ENCODE results near the gene KCNH3.

Gene KCNH3

GRCh38 chr12:49547090-49547690, 8.4 kb downstream of the KCNH3 start:
- no peak for DNase-seq (ENCODE audit: low read depth)

DNA sequence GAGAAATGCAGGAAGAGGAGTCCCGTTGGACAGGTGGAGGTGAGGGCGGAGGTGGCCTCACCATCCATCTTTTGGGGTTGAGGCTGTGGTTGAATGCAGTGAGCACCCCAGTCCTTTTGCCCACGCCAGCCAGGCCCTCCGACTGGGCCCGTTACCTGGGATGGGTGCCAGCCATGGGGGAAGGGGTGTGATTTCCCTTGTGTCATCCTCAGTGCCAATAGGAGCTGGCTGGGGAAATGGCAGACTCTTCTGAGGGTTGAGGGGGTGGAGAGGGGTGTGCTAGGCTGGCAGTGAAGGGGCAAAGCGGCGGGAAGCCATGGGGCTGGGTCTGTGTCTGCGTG, 9.6 kb downstream of the KCNH3 start:
- no peak for DNase-seq (ENCODE audit: low read depth)

GRCh38 chr12:49548822-49549648, 10.2 kb downstream of the KCNH3 start:
- no peak for DNase-seq (ENCODE audit: low read depth)

- no peak for DNase-seq (ENCODE audit: low read depth)
Measured at GRCh38 chr12:49549735-49550692, 11.2 kb downstream of the KCNH3 start.

DNA sequence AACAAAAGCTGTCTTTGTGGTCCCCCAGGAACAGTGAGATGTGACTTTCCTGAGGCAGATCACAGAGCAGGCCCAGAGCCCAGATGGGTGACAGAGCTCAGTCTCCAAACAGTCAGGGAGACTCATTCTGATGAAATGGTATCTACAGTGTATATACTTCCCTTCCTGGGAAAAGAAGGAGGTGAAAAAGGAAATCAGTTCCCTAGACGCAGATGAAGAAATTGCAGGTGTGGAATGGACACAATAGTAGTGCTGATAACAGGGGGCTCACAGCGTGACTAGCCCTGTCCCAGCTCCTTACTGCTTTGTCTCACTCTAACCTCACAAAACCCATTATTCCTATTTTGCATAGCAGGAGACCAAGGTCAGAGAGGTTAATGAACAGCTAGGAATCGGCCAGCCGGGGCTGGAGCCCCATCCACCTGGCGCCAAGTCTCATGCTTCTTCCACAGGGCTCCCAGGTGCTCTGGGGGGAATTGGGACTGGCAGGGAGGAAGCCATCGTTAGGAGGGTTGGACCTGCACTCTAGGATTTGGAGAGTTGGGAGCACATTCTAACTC, 11.9 kb downstream of the KCNH3 start:
- no peak for DNase-seq (ENCODE audit: low read depth)

DNA sequence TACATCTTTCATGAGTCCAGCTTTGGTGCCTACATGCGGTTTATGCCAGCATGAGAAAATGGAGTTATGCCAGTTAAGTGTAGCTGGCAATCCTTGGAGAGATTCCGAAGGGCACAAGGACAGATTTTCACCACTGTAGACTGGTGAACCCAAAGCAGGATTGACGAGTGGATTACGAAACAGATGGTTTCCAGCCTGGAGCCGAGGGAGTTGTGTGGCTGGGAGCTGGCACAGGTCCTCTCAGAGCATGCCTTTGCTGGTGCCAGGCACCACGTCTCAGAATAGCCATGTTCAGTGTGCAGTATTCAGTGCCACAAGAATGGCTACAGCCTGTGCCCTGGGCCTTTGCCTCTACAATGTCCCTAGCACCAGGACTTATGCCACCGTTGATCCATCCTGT, 13.2 kb downstream of the KCNH3 start:
- DNase-seq (ENCODE audit: low read depth): no peak

DNA sequence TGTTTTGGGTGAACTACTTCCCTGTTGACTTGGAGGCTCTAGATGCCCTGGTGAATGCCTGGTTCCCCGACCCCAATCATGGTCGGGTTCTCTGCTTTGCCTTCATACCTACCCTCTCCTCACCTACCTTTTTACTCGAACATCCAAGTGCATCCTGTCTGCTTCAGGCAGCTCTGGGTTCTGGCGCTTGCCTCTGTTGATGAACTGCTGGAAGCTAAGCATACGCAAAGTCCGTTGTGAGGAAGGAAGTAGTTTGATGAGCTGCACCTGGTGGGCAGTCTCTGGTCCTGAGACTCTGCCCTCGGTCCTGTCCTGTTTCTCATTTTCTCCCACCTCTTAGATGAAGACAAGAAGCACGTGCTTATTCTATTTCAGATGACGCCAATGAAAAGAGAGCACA, 13.6 kb downstream of the KCNH3 start:
- no peak for DNase-seq (ENCODE audit: low read depth)

DNA sequence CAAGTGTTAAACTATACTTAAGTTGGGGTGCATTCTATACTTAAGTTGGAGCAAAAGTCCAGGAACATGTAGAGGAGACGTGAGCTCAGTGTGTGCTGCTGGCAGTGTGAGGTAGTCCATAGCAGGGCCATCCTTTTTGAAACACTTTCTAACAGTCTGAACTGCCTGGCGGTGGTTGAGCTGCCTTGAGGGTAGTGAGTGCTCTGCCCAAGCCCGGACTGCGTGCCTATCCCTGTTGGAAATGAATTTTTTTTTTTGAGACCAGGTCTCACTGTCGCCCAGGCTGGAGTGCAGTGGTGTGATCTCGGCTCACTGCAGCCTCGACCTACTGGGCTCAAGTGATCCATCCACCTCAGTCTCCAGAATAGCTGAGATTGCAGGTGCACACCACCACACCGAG, 14.1 kb downstream of the KCNH3 start:
- no peak for DNase-seq (ENCODE audit: low read depth)

DNA sequence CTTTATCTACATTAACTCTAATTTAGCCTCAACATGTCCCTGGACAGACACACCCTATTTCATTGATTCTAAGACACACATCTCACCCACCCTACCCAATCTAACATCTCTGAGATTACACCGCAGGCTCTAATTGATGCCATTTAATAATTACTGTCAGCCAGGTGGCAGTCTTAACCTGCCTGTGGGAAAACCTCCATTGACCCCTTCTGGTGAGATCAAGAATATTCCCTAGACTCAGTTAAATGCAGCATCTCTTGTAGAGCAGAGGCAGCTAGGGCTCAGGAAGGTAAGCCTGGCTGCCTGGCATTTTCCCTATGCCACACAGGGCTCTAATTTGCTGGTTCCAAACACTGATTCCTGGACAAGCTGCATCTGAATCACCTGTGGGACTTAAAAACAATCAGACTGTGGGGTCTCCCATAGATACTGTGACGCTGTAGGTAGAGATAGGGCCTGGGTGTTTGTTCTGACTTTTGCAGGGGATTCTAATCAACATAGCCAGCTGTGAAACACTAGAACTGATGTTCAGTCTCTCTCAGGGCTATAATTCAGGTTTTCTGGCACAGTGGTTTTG, 14.8 kb downstream of the KCNH3 start:
- no peak for DNase-seq (ENCODE audit: low read depth)

GRCh38 chr12:49554266-49554665, 15.4 kb downstream of the KCNH3 start:
- DNase-seq (ENCODE audit: low read depth): no peak

DNA sequence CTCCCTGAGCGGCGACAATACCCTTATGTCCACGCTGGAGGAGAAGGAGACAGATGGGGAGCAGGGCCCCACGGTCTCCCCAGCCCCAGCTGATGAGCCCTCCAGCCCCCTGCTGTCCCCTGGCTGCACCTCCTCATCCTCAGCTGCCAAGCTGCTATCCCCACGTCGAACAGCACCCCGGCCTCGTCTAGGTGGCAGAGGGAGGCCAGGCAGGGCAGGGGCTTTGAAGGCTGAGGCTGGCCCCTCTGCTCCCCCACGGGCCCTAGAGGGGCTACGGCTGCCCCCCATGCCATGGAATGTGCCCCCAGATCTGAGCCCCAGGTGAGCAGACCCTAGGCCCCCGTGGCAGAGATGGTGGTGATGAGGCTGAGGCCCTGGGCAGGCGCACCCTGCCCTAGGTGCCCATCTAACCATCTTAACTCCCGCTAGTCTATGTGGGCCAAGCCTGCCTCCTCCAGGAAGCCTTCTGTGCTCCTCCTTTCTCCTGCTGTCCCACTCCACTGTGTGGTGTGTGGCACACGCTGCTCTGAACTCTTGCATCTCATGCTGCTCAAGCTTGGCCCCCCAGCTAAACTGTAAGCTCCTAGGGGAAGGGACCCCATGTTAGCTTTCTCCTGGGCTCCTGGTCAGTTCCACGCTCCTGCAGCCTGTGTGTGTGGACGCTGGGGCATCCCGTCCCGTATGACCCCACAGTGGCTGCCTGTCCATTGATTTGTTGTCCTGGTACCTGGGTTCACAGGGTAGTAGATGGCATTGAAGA, 17.0 kb downstream of the KCNH3 start:
- no peak for DNase-seq (ENCODE audit: low read depth)

- no peak for DNase-seq (ENCODE audit: low read depth)
Measured at GRCh38 chr12:49556391-49557186, 17.8 kb downstream of the KCNH3 start.

- DNase-seq (ENCODE audit: low read depth): no peak
Measured at GRCh38 chr12:49557187-49557916, 18.5 kb downstream of the KCNH3 start.

- no peak for DNase-seq (ENCODE audit: low read depth)
Measured at GRCh38 chr12:49557917-49558215, 19.0 kb downstream of the KCNH3 start.

DNA sequence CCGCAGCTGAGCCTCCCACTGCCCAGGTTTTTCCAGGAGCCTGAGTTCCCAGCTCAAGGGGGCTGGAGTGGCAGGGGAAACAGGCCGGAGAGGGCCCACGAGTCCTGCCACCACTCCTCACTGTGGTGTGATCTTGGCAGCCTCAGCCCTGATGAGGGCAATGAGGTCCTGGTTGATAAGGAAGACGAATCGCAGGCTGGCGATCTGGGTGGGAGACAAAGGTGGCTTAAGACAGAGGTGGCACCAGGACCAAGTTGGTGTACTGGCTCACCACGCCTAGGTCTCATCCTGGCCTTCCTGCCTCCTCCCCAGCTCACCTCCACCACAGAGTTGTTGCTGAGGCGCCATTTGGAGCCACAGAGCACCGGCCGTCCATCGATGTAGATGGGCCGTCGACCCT, 19.7 kb downstream of the KCNH3 start:
- DNase-seq (ENCODE audit: low read depth): no peak

DNA sequence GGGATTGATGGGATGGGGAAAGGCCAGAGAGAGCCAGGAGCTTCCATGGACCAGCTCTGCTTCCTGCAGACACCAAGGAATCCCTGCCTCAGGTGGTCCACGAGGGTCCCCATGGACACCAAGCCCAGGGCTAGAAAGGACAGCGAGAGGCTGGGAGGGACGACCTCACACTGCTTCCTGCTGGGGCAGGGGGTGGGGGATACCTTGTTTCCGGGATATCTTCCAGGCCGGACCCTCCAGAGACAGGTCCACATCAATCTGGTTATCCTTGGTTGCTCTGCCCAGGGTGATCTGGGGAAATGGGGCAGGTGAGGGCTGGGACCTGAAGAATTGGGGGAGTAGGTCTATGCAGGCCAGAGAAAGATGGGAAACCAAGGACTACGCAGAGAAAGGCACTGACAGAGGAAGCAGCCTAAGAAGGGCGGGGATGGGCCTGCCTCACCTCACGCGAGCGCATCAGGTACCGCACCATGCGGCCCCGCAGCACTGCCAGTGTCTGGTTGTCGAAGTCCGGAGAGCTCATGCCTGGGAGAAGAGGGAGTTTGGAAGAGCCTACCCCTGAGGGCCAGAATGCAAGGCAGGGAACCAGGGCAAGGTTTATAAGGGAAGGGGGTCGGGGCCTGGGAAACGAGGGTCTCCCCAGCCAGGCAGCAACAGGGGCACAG, 20.3 kb downstream of the KCNH3 start:
- no peak for DNase-seq (ENCODE audit: low read depth)

GRCh38 chr12:49560695-49561094, 21.9 kb downstream of the KCNH3 start:
- no peak for DNase-seq (ENCODE audit: low read depth)

GRCh38 chr12:49562233-49562632, 23.4 kb downstream of the KCNH3 start:
- DNase-seq (ENCODE audit: low read depth): no peak

GRCh38 chr12:49562831-49563230, 24.0 kb downstream of the KCNH3 start:
- no peak for DNase-seq (ENCODE audit: low read depth)
